WERI-Rb-1 (cell line): ENCODE measurements around the gene RFFL.

Source experiments
- DNase-seq: peaks from one replicate; pipeline ENCODE4 v3.0.0-alpha.2; 2020
- H3K27ac ChIP-seq: fragments of 250-450 bp; sonication (Bioruptor Pico); 2 replicates; pipeline ENCODE4 v1.5.1; 2020; ENCODE audit warnings: mild to moderate bottlenecking, moderate library complexity
- H3K27me3 ChIP-seq: fragments of 250-450 bp; sonication (Bioruptor Pico); 2 replicates; pipeline ENCODE4 v1.5.1; 2021; ENCODE audit warnings: mild to moderate bottlenecking, low read depth, moderate library complexity; ENCODE audit not compliant: insufficient read depth, severe bottlenecking
- H3K36me3 ChIP-seq: fragments of 250-450 bp; sonication (Bioruptor Pico); 2 replicates; pipeline ENCODE4 v1.5.1; 2020; ENCODE audit warnings: mild to moderate bottlenecking, moderate library complexity
- H3K4me3 ChIP-seq: 2 replicates; pipeline ENCODE4 v1.5.1; 2011; ENCODE audit warnings: low read depth, mild to moderate bottlenecking, control low read depth, low read length
- H3K9me3 ChIP-seq: fragments of 250-450 bp; sonication (Bioruptor Pico); 2 replicates; pipeline ENCODE4 v1.5.1; 2021; ENCODE audit warnings: mild to moderate bottlenecking, moderate library complexity; ENCODE audit not compliant: severe bottlenecking
- TF ChIP-seq, protein P1 (sequence below): IDR thresholded peaks from 2 replicates; pipeline ENCODE4 v1.5.1; 2011; ENCODE audit warnings: low read depth, mild to moderate bottlenecking, control low read depth, inconsistent platforms, low read length

The RFFL gene

DNA sequence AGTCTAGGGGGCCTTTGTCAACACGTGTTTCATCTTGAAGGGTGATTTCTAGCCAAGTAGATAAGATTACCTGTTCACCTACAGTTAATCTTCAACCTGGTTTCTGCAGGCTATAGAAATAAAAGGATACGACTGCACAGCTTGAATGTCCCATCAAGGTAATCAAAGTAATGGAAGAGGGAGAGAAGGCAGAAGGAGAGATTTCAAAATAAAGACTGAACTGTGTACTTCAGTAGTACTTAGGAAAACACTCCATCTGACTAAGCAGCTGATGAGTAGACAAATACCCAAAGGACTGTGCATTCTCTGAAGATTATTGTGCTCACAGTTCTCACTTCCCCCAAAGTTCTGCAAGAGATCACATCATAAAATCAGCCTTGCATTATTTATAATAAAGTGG, 5.8 kb upstream of the RFFL start:
- TF ChIP-seq, protein P1, sequence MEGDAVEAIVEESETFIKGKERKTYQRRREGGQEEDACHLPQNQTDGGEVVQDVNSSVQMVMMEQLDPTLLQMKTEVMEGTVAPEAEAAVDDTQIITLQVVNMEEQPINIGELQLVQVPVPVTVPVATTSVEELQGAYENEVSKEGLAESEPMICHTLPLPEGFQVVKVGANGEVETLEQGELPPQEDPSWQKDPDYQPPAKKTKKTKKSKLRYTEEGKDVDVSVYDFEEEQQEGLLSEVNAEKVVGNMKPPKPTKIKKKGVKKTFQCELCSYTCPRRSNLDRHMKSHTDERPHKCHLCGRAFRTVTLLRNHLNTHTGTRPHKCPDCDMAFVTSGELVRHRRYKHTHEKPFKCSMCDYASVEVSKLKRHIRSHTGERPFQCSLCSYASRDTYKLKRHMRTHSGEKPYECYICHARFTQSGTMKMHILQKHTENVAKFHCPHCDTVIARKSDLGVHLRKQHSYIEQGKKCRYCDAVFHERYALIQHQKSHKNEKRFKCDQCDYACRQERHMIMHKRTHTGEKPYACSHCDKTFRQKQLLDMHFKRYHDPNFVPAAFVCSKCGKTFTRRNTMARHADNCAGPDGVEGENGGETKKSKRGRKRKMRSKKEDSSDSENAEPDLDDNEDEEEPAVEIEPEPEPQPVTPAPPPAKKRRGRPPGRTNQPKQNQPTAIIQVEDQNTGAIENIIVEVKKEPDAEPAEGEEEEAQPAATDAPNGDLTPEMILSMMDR, result no peak
- no peaks in the 10 kb centered on the region for H3K36me3 ChIP-seq
- no peak overlapping the region for H3K4me3 ChIP-seq
- H3K27me3 ChIP-seq, result no peaks in the 10 kb centered on the region
- no peaks in the 10 kb centered on the region for H3K9me3 ChIP-seq
- peak overlapping the region; percentile 60 for H3K27ac ChIP-seq
- DNase-seq, result peak; percentile 30

- Histone ChIP-seq H3K27ac (no peak overlapping the region), H3K9me3 (no peaks in the 10 kb centered on the region), H3K27me3 (no peaks in the 10 kb centered on the region), H3K4me3 (no peak overlapping the region), H3K36me3 (no peaks in the 10 kb centered on the region)
- DNase-seq, result no peak
- TF ChIP-seq, protein P1, result no peak
Measured at GRCh38 chr17:35068249-35068648, 4.7 kb upstream of the RFFL start.

DNA sequence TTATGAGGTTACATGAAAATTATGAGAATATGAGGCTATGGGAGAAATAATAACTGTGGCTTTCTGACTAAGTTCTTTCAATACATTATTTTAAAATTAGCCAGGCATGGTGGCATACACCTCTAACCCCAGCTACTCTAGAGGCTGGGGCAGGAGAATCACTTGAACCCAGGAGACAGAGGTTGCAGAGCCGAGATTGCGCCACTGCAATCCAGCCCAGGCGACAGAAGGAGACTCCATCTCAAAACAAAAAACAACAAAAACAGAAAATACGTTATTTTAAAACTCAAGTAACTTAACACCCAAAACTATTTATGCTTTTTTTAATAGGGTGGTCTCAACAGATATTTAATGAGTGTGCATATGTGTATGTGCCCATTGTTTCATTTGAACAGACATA, 2.4 kb upstream of the RFFL start:
- Histone ChIP-seq H3K36me3 (no peaks in the 10 kb centered on the region), H3K9me3 (no peaks in the 10 kb centered on the region), H3K4me3 (no peak overlapping the region), H3K27ac (no peak overlapping the region), H3K27me3 (no peaks in the 10 kb centered on the region)
- no peak for DNase-seq
- TF ChIP-seq, protein P1, result no peak

GRCh38 chr17:35064516-35065215, 1.2 kb upstream of the RFFL start:
- TF ChIP-seq, protein P1, result no peak
- DNase-seq, result no peak

DNA sequence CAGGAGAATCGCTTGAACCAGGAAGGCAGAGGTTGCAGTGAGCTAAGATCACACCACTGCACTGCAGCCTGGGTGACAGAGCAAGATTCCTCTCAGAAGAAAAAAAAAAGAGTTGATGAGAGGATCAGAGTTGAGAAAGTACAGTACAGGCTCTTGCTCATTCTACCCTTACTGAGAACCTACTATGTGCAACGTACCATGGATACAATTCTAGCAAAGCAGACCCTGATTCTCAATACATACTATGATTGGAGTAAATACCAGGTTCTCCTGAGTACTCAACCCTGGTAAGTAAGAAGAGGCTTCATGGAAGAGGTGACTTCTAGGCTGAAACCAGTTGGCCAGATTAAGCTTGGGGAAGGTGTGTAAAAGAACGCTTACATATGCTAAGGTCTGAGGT, 1.2 kb downstream of the RFFL start:
- Histone ChIP-seq H3K4me3 (no peak overlapping the region), H3K27me3 (no peaks in the 10 kb centered on the region), H3K9me3 (no peaks in the 10 kb centered on the region), H3K36me3 (no peaks in the 10 kb centered on the region), H3K27ac (no peak overlapping the region)
- TF ChIP-seq, protein P1, result no peak
- DNase-seq, result no peak

More at GRCh38 chr17:35064516-35065215, 1.2 kb upstream of the RFFL start:
- H3K27me3 ChIP-seq, result no peaks in the 10 kb centered on the region
- no peak overlapping the region for H3K27ac ChIP-seq
- no peaks in the 10 kb centered on the region for H3K36me3 ChIP-seq
- H3K9me3 ChIP-seq, result no peaks in the 10 kb centered on the region
- H3K4me3 ChIP-seq, result no peak overlapping the region
